Measurements from ENCODE around the gene SLC28A1.

The SLC28A1 gene

GRCh38 chr15:84940399-84940798 lies 55.9 kb downstream of the SLC28A1 start:
- DNase-seq (ENCODE audit: low read depth) = no peak

GRCh38 chr15:84942456-84942855 lies 58.0 kb downstream of the SLC28A1 start:
- no peak for DNase-seq (ENCODE audit: low read depth)

GRCh38 chr15:84944311-84944710 lies 59.8 kb downstream of the SLC28A1 start:
- no peak for DNase-seq (ENCODE audit: low read depth)

- no peak for DNase-seq (ENCODE audit: low read depth)
Measured at GRCh38 chr15:84944861-84945260, 60.4 kb downstream of the SLC28A1 start.

- no peak for DNase-seq (ENCODE audit: low read depth)
Measured at GRCh38 chr15:84946772-84947489, 62.5 kb downstream of the SLC28A1 start.

- DNase-seq (ENCODE audit: low read depth) = no peak
Measured at GRCh38 chr15:84947947-84948830, 63.7 kb downstream of the SLC28A1 start.

- no peak for DNase-seq (ENCODE audit: low read depth)
Measured at GRCh38 chr15:84949043-84949442, 64.6 kb downstream of the SLC28A1 start.

- no peak for DNase-seq (ENCODE audit: low read depth)
Measured at GRCh38 chr15:84949845-84950569, 65.5 kb downstream of the SLC28A1 start.

GRCh38 chr15:84950570-84951111 lies 66.2 kb downstream of the SLC28A1 start:
- DNase-seq (ENCODE audit: low read depth) = no peak

- DNase-seq (ENCODE audit: low read depth) = no peak
Measured at GRCh38 chr15:84951736-84952135, 67.3 kb downstream of the SLC28A1 start.

- DNase-seq (ENCODE audit: low read depth) = no peak
Measured at GRCh38 chr15:84953136-84953535, 68.7 kb downstream of the SLC28A1 start.

- no peak for DNase-seq (ENCODE audit: low read depth)
Measured at GRCh38 chr15:84953726-84954125, 69.3 kb downstream of the SLC28A1 start.

GRCh38 chr15:84955089-84955848 lies 70.8 kb downstream of the SLC28A1 start:
- DNase-seq (ENCODE audit: low read depth) = peak; percentile 14

- no peak for DNase-seq (ENCODE audit: low read depth)
Measured at GRCh38 chr15:84956199-84956598, 71.7 kb downstream of the SLC28A1 start.

GRCh38 chr15:84960391-84961113 lies 76.1 kb downstream of the SLC28A1 start:
- no peak for DNase-seq (ENCODE audit: low read depth)

- no peak for DNase-seq (ENCODE audit: low read depth)
Measured at GRCh38 chr15:84961114-84961452, 76.6 kb downstream of the SLC28A1 start.

GRCh38 chr15:84961707-84962106 lies 77.2 kb downstream of the SLC28A1 start:
- DNase-seq (ENCODE audit: low read depth) = no peak

GRCh38 chr15:84962955-84963354 lies 78.5 kb downstream of the SLC28A1 start:
- no peak for DNase-seq (ENCODE audit: low read depth)

GRCh38 chr15:84967380-84967779 lies 82.9 kb downstream of the SLC28A1 start:
- no peak for DNase-seq (ENCODE audit: low read depth)

GRCh38 chr15:84968301-84968700 lies 83.8 kb downstream of the SLC28A1 start:
- DNase-seq (ENCODE audit: low read depth) = no peak

- DNase-seq (ENCODE audit: low read depth) = no peak
Measured at GRCh38 chr15:84969257-84969656, 84.8 kb downstream of the SLC28A1 start.
